ENCODE results near the gene SLC38A9.

SLC38A9 gene

GRCh38 chr5:55580042-55580441, 132.1 kb downstream of the SLC38A9 start:
- no peak for DNase-seq (ENCODE audit: low read depth in 2 of 2)

DNA sequence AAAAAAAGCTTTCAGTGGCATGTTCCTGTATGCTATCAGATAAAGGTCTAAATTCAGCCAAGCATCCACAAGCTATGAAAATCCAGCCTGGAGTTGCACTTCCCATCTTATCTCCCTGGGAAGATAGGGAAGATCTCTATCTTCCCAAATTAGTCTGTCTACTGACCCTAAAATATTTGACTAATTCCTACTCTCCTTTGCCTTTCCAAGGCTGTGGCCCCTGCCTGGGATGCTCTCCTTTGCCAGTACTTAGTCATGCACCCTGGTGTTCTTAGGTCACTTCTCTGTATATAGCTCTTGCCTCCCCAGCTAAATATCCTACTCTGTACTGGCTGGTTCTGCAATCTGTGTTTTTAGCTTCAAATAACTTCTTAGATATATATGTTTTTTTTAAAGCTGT, 133.4 kb downstream of the SLC38A9 start:
- DNase-seq (ENCODE audit: low read depth in 2 of 2): no peak

GRCh38 chr5:55577353-55578060, 134.6 kb downstream of the SLC38A9 start:
- no peak for DNase-seq (ENCODE audit: low read depth in 2 of 2)

DNA sequence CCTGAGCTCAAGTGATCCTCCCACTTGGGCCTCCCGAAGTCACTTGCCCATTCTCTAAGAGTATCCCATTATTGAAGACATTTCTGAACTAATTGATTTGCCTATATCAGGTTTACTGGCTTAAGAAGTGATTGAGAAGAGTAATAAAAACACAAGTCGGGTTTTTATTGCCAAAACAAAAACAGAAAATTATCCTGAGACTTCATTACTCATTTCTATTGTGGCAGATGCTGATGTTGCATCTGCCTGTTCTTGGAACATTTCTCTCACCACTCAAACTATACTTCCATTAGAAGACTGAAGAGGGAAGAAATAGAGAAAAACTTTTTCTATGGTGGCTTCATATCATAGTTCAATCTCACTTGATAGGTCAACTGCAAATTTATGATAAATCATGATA, 135.5 kb downstream of the SLC38A9 start:
- no peak for DNase-seq (ENCODE audit: low read depth in 2 of 2)
